Stimulated activated CD4-positive, alpha-beta T cell treated with anti-CD3 and anti-CD28 coated beads, Interleukin-2, amount 100 ng/mL, for 4 hours (primary cell): ENCODE measurements around the gene MAN1B1.
A peak's percentile ranks its signal among the peaks of the same experiment; 100 is the strongest.
"Not testable (repeated sequence)": the region's sequence is repeated elsewhere in the genome, so short reads cannot be mapped to it uniquely, and the experiment has no call there.

Experiments used
- DNase-seq: peaks from one replicate; pipeline ENCODE4 v3.0.0-alpha.2; 2020; ENCODE audit warnings: low read depth

The MAN1B1 gene

DNA sequence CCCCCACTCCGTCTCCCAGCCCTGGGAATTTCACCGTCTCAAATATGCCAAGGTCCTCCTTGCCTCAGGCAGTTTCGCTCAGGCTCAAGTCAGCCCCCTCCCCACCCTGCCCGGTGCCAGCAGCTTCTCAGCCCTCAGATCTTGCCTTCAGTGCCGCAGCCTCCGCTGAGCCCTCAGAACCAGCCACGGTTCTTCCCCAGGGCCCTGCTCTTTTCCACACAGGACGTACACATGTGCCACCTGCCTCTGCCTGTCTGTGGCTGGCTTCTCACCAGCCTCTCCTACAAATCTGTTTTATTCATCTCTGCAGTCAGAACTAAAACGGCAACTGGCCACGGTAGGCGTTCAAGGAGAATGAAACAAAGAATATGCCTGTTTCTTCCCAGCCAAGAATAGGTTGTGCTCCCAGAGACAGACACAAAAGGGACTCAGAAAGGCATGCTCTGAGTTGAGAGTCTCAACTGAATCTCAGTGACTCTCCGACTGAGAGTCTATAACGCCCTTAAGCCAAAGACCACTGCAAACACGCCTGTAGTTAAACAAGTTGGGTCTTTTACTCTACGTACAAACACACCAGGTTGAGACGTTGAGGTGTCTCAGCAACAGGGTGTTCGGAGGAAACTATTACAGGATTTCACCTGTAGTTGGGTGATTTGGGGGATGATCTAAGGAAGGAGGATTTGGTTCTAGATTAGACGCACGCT is 41.5 kb downstream of the MAN1B1 start:
- no peak for DNase-seq

DNA sequence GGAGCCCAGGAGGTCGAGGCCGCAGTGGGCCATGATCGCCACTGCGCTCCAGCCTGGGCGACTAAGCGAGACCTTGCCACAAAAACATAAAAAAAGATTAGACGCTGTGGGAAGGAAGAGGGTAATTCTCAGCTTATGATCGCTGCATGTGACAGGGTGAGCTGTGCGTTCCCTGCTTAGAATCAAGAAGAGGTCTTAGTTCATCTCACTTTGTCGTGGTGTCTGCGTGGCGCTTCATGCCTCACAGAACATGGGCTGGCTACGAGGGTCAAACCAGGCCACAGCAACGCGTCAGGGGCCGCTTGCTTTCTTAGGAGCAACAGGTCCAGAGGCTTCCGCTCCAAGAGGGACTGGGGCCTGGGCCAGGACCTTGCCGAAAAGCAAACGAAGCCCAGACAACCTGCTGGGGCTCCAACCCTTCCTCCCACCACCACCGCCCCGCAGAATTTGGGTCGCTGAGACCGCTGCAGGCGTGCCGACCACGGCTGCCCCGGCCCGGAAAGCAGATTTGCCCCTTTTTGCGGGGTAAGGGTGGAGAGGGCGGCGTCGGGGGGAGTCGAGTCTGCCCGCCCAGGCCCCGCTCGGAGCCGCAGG is 42.2 kb downstream of the MAN1B1 start:
- no peak for DNase-seq

DNA sequence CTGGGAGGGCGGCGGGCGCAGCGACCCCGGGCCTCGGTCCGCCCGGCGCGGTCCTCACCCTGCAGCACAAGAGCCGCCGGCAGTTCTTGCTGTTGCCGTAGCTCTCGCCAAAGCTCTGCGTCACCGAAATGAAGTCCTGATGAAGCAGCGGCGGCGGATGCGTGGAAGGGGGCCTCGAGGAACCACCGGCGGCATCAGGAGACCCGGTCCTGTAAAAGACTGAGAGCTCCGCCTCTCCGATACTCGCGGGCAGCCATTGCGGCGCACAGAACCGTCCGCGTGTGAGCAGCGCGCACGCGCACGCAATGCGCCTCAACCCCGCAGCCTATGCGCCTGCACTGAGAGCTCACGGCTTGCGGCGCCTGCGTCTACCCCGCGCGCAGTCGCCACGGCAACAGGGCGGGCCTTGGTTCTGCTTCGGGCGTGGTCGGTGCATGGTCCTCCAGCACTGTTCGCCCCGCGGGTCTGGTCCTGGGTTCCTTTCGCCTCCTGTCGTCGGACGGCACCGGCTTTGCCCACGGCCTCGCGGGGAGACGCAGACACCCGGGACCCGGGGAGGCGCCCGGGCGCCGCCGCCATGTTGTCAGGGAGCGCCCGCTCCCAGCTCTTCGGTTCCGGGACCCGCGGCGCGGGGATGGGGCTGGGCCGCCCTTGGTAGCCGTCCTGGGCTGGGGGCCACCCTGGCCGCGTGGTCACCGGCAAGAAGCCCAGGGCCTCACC is 42.8 kb downstream of the MAN1B1 start:
- DNase-seq = peak; percentile 85

DNA sequence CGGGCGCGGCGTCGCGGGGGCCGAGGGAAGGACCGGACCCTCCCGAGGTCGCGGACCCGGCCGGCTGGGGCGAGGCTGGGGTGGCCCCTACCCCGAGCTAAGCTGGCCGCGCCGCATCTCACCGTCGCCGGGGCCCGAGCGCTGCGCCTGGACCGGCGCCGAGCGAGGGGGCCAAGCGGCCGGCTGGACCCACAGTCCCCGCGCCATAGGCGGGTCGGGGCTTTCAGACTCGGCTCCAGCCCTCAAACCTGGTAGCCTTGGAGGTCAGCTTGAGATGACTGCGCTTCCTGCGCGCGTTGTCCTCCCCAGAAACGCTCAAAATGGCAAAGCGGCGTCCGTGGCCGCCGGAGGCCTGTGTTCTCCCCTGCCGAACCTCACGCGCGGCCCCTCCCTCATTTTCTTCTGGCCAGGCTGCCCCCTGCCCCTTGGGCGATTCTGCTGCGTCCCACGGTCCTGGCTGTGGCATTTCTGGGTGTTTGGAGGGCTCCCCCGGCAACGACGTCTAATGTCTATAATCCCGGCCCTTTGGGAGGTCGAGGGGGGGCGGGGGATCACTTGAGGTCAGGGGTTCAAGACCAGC is 43.5 kb downstream of the MAN1B1 start:
- no peak for DNase-seq

- no peak for DNase-seq
These were observed 47.4 kb downstream of the MAN1B1 start for GRCh38 chr9:137134191-137134590.

DNA sequence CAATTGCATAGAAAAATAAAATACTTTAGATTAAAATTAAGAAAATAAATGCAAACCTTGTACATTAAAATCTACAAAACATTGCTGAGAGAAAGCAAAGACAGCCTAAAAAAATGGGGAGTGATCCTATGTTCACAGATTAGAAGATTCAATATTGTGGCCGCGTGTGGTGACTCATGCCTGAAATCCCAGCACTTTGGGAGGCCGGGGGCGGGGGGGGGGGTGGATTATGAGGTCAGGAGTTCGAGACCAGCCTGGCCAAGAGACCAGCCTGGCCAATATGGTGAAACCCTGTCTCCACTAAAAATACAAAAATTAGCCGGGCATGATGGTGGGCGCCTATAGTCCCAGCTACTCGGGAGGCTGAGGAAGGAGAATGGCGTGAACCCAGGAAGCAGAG is 48.4 kb downstream of the MAN1B1 start:
- not testable (repeated sequence) for DNase-seq

- DNase-seq = no peak
These were observed 49.6 kb downstream of the MAN1B1 start for GRCh38 chr9:137136261-137136880.

GRCh38 chr9:137136881-137137607 is 50.3 kb downstream of the MAN1B1 start:
- no peak for DNase-seq

GRCh38 chr9:137138058-137138721 is 51.4 kb downstream of the MAN1B1 start:
- no peak for DNase-seq

DNA sequence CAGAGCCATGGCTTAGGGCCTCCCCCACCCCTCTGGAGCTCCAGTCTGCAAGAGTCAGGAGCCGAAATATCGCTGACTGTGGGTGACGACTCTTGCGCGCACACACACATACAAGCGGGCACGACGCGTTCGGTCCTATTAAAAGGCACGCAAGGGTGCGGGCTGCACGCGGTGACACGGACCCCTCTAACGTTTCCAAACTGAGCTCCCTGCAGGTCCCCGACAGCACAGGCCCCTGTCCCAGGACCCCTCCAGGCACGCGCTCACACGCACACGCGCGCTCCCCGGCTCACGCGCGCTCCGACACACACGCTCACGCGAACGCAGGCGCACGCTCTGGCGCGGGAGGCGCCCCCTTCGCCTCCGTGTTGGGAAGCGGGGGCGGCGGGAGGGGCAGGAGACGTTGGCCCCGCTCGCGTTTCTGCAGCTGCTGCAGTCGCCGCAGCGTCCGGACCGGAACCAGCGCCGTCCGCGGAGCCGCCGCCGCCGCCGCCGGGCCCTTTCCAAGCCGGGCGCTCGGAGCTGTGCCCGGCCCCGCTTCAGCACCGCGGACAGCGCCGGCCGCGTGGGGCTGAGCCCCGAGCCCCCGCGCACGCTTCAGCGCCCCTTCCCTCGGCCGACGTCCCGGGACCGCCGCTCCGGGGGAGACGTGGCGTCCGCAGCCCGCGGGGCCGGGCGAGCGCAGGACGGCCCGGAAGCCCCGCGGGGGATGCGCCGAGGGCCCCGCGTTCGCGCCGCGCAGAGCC is 52.1 kb downstream of the MAN1B1 start, which contains the start of gene GRIN1:
Gene GRIN1, plus strand, starts transcription at position 433 of the 746 bp plus-strand sequence. CDS start 333 bp downstream, outside the sequence.
- no peak for DNase-seq

DNA sequence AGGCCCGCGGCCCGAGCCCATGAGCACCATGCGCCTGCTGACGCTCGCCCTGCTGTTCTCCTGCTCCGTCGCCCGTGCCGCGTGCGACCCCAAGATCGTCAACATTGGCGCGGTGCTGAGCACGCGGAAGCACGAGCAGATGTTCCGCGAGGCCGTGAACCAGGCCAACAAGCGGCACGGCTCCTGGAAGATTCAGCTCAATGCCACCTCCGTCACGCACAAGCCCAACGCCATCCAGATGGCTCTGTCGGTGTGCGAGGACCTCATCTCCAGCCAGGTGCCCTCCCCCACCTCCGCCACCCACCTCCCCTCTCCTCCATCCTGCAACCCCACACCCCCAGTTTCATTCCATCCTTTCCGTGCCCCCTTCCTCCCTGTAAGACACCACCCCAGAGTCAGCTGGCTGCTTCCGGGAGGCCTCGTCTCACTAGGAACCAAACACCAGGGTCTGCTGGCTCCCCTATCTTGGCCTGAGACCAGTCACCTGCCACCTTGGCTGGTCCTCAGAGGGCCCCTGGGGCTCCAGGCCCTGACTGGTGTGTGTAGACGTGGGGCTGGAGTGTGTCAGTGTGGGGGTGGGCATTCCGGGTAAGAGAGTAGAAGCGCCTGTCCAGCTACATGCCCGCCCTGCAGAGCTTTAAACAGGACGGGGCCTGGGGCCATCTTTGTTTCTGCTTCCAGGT is 52.8 kb downstream of the MAN1B1 start:
- no peak for DNase-seq

DNA sequence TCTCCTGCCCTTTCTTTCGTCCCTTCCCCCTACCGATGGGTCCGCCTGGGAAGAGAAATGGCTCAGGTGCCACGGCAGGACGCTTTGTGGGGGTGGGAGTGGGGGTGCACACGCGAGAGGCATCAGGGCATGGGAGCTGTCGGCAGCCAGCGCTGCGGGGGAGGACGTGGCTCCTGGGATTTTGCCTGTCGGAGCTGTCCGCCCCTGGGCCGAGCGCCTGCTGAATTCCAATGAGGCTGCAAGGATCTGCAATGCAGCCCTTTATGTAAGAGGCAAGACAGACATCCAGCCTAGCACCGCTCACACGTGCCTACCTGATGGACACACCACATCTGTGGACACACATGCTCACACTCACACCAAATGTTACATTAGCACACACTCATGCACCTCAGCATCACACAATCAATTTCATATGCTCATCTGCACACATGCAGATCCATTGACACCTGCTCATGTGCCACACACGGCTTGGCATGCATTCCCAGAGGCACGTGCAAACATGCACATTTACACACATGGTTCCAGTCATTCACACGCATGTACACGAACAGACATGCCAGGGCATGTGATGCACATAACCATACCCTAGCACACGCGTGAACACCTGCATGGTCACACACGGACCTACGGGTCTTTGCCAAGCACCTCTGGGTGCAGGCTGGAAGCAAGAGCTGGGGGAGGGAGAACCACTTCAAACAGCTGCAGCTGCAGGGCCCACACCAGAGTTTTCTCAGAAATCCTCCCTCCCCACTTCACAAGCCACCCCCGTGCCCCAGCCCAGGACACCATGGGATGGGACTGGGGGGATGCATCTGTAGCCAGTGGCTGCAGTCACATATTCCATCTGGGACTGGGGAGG is 53.6 kb downstream of the MAN1B1 start:
- DNase-seq = no peak

- DNase-seq = no peak
These were observed 54.4 kb downstream of the MAN1B1 start for GRCh38 chr9:137141050-137141810.

GRCh38 chr9:137141976-137142936 is 55.5 kb downstream of the MAN1B1 start:
- DNase-seq = no peak

- DNase-seq = no peak
These were observed 56.7 kb downstream of the MAN1B1 start for GRCh38 chr9:137143459-137143858.

GRCh38 chr9:137145731-137146526 is 59.1 kb downstream of the MAN1B1 start:
- no peak for DNase-seq
